GM19463 (cell line): Measurements from ENCODE around the gene ZNF526.

ENCODE experiments used
- ATAC-seq: cut with Tn5 transposase; IDR thresholded peaks from one replicate; pipeline ENCODE4 v1.9.1; 2021; ENCODE audit warnings: mild to moderate bottlenecking, moderate library complexity; ENCODE audit not compliant: unreplicated experiment

ZNF526 gene

DNA sequence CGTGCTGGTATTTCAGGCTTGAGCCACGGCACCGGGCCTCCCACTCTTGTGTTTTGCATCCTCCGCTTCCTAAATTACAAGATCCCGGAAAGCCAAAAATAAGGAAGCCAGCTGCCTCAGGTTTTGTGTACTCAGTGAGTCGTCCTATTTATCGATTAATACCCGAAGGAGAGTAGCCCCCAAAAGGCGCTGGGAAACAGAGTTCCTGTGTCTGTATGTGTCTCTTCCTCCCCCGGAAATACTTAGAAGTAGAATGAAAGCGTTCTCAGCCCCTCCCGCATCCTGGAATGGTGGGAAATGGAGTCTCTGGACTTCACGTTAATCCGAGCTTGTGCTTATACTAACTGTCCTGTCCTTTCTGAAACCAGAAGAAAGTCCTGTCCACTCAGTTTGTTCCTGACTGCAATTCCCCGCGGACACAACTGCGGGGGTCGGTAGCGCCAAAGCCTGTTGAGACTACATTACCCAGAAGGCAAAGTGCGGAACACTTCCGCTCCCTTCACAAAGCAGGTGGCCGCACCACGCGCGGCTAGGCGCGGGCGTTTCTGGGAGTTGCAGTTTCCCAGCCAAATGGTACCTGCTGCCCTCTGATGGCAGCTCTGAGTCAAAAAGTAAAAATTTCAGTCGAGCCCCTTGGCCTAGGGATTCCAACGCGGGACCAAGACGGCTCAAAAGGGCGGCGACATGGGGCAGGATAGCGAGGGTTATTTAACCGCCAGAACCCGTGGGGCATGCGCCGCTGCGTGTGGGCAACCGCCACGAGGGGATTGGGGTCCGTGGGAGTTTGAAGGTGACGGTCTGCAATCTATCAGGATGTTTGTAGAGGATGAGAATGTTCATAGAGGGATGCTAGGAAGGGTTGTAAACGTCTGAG is 24.5 kb downstream of the ZNF526 start:
- peak; percentile 34 for ATAC-seq

DNA sequence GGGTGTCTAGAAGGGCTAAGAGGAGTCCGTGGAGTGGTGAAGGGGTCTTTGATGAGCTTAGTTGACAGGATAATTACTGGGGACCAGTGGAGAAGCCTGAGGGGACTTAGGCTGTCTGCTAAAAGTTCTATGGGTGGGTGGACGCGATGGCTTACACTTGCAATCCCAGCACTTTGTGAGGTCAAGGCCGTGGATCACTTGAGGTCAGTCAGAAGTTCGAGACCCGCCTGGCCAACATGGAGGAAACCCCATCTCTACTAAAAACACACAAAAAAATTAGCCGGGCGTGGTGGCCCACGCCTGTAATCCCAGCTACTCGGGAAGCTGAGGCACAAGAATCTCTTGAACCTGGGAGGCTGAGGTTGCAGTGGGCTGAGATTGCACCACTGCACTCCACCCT is 25.1 kb downstream of the ZNF526 start:
- no peak for ATAC-seq

DNA sequence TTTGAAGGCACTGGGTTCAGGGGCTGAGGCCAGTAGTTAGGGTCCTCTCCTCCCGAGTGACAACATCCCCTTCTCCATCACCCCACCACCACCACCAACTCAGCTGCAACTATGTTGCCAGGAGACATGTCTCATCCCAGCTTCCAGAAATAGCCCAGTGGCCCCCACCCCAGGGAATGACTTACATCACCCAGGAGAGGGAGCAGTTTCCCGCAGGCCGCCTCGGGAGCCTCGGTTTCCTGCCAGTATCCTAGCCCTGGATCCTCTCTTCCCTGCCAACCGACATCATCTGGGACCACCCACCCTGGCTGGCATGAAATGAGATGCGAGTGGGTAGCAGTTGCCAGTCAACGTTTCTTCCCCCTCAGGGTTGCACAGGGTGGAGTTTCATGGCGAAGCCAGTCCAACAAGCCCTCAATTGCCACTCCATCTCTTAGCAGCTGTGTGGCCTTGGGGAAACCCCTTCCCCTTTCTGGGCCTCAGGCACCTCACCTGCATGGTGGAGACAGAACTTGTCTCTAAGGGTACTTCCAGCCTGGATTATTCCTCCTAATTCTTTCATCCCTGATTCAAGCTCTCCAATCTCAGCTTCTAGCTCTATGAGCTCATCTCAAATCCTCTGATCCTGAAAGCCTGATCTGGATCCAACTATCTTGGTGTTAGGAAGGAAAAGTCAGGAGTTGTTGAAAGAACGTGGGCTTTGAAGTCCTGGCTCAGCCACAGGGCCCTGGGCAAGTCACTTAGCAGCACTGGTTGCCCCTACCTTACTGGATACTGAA is 26.2 kb downstream of the ZNF526 start:
- ATAC-seq, result no peak

DNA sequence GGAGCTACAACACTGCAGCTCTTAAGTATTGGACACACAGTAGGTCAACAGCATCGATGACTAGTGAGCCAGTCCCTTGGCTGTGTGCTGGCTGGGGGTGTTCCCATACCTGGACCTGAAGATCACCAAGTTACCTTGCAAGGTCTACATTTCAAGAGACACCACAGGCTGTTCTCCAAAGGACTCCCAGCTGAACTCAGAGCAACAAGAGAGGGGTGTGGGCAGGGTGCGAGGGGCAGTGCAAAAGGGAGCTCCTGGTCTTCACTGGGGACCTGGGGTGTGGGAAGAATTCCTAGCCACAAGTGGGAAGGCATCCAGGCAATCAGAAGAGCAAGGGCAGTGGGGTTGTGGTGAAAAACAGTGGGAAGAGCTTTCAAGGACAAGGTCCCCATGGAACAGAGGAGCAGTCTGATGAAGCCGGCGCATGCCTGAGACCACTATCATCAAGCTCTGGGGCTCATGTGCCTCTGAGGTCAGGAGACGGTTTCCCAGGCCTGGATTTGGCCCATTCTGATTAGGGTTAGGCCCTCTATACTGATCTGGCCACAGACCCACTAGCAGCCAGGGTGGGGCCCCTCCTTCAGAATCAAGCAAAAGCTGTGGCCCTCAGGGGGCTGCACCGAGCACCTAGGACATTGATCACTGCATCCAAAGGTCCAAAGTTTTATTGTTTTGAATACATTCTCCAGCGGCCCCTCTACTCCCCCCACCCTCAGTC is 27.0 kb downstream of the ZNF526 start:
- ATAC-seq, result no peak

DNA sequence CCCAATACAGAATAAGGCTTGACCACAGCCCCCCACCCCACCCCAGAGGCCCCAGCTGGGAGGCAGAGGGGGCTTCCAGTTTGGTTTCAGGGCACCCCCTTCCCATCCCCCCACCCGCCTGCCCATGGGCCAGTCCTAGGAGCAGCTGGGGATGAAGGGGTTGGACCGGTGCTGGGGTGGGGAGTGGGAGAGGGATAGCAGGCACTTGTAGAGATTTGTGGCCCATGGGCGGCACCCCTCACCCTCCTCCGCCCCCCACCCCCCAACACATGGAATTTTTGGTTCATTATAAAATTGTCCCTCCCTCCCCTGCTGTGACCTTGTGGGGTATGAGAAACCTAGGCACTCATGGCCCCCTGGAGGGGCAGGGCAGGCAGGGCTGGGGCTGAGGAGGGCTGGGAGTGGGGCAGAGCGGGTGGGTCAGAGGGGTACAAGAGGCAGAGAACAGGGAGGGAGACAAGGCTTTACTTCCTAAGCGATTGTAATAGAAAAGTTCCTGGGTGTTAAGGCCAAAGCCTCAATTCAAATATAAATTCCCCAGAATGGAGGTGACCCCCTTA is 27.6 kb downstream of the ZNF526 start:
- no peak for ATAC-seq

DNA sequence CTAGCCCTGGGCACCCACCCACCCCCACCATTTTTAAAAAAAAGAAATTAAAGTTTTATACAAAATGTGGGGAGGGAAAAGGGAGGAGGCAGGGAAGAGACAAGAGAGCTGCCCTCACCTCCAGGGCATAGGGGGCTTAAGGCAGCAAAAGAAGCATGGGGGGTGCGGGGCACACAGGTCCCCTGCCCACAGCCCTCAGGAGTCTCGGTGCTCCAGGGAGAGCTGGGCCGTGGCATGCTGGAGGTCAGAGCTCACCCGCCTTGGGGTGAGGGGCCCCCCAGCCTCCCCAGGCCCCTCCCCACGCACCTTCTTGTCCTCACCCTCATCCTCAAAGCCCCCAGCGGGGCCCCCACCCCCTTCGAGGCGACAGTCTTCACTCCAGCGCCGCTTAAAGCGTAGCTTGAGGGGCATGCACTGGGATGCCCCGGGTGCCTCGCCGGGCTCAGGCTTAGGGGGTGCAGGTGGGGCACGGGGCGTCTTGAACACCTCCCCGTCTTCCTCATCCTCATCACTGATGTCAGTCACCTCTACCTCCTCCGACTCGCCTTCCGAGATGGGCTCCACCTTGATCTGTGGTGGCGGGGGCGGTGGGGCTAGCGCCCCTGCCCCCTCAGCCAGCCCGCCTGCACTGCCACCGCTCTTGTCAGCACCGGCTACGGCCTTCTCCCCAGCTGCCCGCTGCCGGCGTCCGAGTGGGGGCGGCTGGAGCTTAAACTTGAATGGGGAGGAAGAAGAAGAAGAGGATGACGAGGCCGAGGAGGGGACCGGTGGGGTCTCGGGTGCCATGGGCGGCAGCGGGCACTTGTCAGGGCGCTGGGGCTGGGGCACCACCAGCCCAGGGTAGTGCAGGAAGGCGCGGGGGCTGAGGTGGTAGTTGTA is 28.4 kb downstream of the ZNF526 start:
- ATAC-seq, result no peak

DNA sequence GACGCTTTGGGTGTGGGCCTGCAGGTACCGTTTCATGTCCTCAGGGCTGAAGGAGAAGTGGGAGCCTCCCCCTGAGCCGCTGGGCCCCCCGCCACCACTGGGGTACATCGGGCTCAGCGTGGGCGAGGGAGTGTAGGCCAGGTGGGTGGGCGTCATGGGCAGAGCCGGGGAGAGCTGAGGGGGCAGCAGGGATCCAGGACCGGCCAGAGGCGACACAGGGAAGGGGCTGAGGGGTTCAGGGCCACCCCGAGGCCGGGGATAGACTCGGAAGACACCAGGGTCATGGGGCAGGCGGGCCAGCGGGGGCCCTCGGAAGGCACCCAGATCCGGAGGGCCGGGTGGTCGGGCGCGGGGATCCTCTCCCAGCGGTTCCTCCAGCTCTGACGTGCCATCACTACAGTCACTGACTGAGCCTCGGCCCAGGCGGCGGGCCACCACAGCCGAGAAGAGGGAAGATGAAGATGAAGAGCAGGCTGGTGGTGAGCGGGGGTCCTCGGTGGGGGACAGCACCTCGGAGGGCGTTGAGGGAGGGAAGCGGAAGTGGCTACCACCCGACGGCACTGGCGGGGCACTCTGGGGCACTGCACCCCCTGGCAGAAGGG is 29.1 kb downstream of the ZNF526 start:
- no peak for ATAC-seq

DNA sequence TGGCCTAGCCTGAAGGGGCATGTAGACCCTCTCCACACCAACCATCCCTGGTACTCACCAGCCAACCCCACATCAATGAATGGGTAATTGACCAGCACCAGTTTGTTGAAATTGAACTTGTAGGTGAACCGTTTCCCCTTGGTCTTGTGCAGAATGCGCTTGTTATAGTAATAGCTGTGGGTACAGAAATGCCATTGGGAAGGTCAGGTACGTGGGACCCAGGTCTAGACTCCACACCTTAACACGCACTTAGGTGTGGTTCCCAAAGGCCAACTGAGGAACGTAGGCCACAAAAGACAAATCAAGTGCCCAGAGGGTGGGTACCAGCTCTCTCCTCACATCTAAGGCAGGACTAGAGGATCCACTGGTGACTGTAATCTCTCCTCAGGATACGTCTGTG is 29.7 kb downstream of the ZNF526 start:
- ATAC-seq, result no peak

DNA sequence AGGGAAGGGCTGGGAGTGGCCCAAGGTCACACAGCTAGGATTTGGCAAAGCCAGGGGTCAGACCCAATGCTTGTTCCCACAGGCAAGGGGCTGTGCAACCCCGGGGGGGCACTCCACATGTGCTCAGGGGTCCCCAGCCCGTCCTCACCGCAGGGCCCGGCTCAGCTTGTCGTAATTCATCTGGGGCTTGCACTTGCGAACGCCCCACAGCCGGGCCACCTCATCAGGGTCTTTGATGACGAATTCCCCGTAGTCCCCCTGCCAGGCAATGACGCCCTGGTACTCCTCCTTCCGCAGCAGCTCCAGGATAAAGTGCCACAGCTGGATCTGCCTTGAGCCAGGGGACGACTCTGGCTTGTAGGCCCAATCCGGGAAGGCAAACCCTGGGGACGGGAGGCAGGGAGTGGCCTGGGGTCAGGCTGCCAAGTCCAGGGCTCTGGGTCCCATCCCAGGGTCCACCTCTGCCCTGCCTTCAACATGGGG is 30.1 kb downstream of the ZNF526 start:
- ATAC-seq, result no peak

DNA sequence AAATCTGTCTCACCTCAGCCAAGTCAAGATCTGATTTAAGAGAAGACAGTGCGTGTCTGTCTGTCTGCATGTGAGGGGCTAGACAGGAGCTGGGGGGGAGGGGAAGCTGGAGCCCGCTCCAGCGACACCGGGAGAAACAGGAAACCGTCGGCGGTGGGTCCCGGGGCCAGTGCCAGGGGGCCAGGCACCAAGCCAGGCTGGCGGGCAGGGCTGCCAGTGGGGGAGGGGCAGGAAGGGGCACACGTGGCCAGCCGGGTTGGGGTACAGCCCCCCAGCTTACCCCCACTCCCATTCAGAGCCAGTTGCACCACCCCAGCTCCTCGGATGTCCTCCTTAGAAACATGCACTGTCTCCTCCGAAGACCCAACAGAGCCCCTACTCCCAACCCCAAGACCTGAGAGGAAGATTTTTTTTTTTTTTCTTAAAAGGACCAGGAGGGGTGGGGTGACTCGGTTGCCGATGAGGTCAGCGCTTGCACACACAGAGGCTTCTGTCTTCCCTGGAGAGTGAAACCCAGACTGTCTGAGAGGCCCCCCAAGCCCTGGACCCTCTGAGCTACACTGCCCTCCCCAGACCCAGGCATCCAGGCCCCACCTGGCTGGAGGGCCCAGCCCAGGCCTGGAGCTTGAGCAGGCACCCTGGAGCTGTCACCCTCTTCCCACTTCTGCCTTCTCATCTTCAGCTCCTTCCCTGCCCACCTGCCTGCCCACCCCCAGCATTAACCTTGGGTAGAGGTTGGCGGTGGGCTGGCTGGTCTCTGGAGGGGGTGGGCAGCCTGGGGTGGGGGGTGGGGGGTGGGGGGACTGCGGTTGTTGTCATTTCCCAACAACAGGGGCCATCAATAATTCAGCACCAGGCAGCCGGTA is 30.8 kb downstream of the ZNF526 start:
- no peak for ATAC-seq

DNA sequence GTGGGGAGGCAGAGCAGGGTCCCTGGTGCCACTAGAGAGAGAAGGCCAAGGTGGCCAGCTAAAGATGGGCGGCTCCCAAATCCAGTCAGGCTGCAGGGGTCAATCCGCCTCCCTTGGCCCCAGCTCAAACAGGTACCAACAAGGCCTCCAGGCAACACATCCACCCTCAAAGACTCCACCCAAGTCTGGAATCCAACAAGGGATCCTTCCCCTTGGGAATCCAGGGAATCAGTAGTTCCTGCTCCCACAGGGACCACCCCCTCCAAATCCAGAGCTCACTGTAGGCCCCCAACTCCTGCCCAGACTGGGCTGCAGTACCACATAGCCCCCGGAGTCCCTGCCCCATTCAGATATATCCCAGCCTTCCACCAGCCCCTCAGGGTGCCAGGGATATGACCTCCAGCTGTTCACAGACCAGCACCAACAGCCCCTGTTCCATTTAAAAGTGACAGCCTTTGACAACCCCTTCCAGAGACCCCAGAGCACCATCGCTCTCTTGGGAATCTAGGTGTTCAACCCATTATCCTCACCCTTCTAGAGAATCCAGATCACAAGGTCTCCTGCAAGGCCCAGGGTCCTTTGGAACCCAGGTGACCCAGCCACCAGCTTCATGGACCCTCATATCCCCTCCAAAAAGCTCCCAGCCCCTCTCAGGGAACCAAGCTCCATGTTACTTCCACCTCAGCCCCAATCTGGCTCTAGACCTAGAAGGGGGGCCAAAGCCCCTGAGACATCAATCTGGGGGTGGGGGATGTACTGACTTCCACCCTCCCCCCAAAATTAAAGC is 31.7 kb downstream of the ZNF526 start:
- ATAC-seq, result no peak

DNA sequence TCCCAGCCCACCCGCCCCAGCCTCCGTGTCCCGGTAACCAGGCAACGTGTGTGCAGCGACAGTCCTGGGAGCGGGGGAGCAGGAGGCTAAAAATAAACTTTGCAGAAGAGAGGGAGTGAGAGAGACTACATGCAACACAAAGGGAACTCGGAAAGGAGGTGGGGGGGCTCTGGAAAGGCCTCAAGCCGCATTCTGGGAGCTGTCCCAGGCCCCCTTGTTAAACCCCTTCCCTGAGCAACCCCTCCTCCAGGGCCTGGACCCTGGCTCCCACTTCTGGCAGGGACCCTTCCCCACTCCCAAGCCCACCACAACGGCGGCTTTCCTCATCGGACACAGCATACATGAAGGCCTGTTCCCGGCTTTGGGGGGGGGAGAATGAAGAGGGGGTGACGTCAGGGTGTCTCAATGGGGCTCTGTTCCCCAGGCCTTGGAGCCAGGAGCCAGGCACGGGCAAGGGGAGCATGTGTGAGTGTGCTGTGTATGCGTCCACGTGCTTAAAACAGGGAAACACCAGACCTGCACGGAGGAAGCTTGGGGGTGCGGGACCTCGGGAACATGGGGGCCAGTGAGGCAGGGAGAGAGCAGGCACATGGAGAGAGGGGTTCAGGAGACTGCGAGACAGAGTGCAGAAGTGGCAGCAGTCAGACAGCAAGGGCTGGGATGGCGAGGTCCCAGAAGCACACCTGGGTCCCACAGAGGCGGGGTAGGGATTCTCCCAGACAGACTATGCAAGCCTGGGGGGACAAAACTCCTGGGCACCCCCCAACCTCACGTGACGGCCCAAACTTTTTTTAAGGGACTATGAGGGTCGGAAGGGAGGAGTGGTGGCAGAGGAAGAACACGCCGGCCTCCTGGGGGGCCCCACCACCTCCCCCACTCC is 32.5 kb downstream of the ZNF526 start:
- no peak for ATAC-seq

DNA sequence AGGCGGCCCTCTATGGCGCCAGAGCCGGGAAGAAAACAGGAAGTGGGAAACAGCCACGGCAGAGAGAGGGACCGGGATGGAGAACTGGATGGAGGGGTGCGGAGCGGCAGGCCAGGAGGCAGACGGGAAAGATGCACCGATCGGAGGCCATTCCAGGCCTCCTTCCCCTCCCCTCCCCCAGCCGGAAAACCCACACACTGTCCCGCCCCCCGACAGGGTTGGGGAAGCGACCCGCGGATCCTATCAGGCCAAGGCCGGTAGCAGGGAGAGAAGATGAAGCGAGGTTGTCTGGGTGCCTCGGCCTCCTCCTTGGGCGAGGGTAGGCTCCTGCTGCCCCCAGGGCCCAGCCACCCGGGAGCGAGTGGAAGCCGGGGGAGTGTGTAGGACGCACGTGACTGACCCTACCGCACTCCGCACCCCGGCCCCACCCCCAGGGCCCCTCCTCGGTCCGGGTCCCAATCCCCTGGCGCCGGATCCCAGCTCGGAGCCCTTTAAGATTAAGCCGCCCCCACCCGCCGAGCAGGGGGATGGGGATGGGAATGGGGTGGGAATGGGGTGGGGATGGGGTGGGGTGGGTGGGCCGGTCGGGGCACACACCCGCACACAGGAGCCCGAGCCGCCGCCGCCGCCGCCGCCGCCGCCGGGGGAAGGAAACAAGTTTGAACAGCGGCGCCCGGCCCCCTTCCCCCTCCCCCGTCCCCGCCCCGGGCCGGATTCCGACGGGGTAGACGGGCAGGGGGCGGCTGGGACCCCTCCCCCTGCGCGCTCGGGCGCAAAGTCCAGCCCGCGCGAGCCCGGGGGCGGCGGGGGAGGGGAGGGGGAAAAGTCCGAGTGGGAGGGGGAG is 33.4 kb downstream of the ZNF526 start:
- no peak for ATAC-seq

DNA sequence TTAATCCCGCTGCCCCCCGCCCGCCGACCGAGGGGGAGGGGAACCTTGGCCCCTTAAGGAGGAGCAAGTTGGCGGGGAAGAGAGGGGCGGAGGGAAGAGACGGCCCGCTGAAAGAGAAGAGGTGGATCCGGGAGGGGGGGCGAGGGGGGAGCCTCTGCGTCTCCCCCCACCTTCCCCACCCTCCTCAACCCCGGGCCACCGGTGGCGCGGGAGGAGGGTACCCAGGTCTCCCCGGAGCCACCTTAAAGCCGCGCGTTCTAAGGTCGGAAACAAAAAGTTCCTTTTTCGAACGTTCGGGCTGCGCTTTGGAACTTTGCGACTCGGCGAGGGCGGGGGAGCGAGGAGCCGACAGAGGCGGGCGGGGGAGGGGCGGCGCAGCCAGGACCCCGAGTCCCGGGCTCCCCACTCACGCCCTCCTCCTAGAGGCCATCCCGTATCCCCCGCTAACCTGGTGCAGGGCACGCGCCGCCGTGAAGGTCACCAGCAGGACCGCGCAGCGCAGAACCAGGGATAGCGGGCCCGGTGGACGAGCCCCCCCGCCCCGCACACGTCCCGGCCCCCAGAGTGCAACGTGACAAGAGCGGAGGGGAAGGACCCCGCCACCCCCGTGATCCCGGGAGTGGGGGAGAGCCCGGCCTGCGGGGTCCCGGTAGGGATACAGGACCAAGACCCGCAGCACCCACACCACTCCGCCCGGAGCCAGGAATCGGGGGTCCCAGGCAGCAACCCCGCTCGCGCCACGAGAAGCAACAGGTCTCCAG is 34.2 kb downstream of the ZNF526 start:
- ATAC-seq, result no peak
